Caco-2 (cell line): Measurements from ENCODE around the gene SVIL. TPM values are rescaled to one million over a fixed set of nuclear protein-coding genes. Genes with fewer than 3 reads are reported as not detected.

Source experiments
- BruUV-seq: library from RNA; stranded (reverse); fragments of 400-500 nt; replicated peaks from 2 replicates; lab custom pipeline; 2021; lab: Mats Ljungman, UMichigan
- CTCF ChIA-PET: fragments of 300-600 bp; sonication (Branson Sonifier 250); formaldehyde crosslinking; loops from one replicate; lab custom pipeline; 2022; ENCODE audit warnings: antibody characterized with exemption; lab: Charles Lee
- POLR2A ChIA-PET: fragments of 300-600 bp; sonication (Branson Sonifier 250); formaldehyde crosslinking; loops from one replicate; lab custom pipeline; 2022; ENCODE audit warnings: antibody characterized with exemption; lab: Charles Lee
- DNase-seq, 2 experiments: peaks; one replicate each; pipeline versions ENCODE4 v3.0.0 to v3.0.0-alpha.2; 2020 to 2022
- H3K27me3 ChIP-seq: replicated peaks from 2 replicates; pipeline ENCODE4 v1.6.0; 2011; ENCODE audit warnings: low read length; ENCODE audit not compliant: control insufficient read depth, insufficient read depth
- H3K36me3 ChIP-seq: 2 replicates; pipeline ENCODE4 v1.5.1; 2011; ENCODE audit warnings: low read length; ENCODE audit not compliant: control insufficient read depth, insufficient read depth
- H3K4me1 ChIP-seq: fragments of 250-450 bp; sonication (Bioruptor Pico); 2 replicates; pipeline ENCODE4 v1.5.1; 2020; ENCODE audit warnings: mild to moderate bottlenecking
- H3K4me3 ChIP-seq: 2 replicates; pipeline ENCODE4 v1.5.1; 2011; ENCODE audit warnings: low read depth, mild to moderate bottlenecking, control low read depth, low read length
- H3K9me3 ChIP-seq: fragments of 250-450 bp; sonication (Bioruptor Pico); 2 replicates; pipeline ENCODE4 v1.5.1; 2020; ENCODE audit warnings: mild to moderate bottlenecking, moderate library complexity
- H3K27ac Mint-ChIP-seq: one replicate; pipeline ENCODE4 v1.8.0; 2022; ENCODE audit warnings: mixed read lengths; ENCODE audit not compliant: unreplicated experiment
- H3K27me3 Mint-ChIP-seq: one replicate; pipeline ENCODE4 v1.8.0; 2022; ENCODE audit warnings: mixed read lengths; ENCODE audit not compliant: insufficient read depth, unreplicated experiment
- H3K36me3 Mint-ChIP-seq: one replicate; pipeline ENCODE4 v1.8.0; 2022; ENCODE audit warnings: mild to moderate bottlenecking, mixed read lengths; ENCODE audit not compliant: insufficient read depth, unreplicated experiment
- H3K4me1 Mint-ChIP-seq: one replicate; pipeline ENCODE4 v1.8.0; 2022; ENCODE audit warnings: low read depth, mixed read lengths; ENCODE audit not compliant: unreplicated experiment
- H3K4me3 Mint-ChIP-seq: one replicate; pipeline ENCODE4 v1.8.0; 2022; ENCODE audit warnings: mild to moderate bottlenecking, moderate library complexity, mixed read lengths; ENCODE audit not compliant: unreplicated experiment
- H3K9me3 Mint-ChIP-seq: one replicate; pipeline ENCODE4 v1.8.0; 2022; ENCODE audit warnings: mixed read lengths; ENCODE audit not compliant: unreplicated experiment
- CTCF ChIP-seq, 2 experiments: fragments of 200-600 bp in 1 of 2; IDR thresholded peaks; 1 replicate in 1 of 2; 2 replicates in 1 of 2; pipeline versions ENCODE4 v1.5.1 to v1.8.0; 2011 to 2022; ENCODE audit warnings: antibody characterized with exemption in 1 of 2, control low read depth in 1 of 2, inconsistent platforms in 1 of 2, low read depth in 1 of 2, low read length in 1 of 2, mild to moderate bottlenecking in 1 of 2, moderate library complexity in 1 of 2; ENCODE audit not compliant: insufficient read depth in 1 of 2, severe bottlenecking in 1 of 2, unreplicated experiment in 1 of 2
- intact Hi-C: fragments of 100-400 bp; cut with micrococcal nuclease; formaldehyde crosslinking; loops from one replicate; pipeline ENCODE4 v1.10.0; 2022; ENCODE audit not compliant: unreplicated experiment
- total RNA-seq: library from RNA; stranded (reverse); gene quantifications from 2 replicates; pipeline ENCODE4 v1.2.3, GENCODE V29; 2022

Gene SVIL
- total RNA-seq, 1 experiment from 2014 or later: 54.4 TPM

- H3K27ac Mint-ChIP-seq: no peak overlapping the region
- H3K4me1 Mint-ChIP-seq: no peaks in the 10 kb centered on the region
- H3K9me3 ChIP-seq: no peaks in the 10 kb centered on the region
- no peak for DNase-seq
- TF ChIP-seq CTCF (IDR thresholded peaks at IDR 0.05; ENCODE audit: insufficient read depth in 1 of 2, low read depth in 1 of 2, low read length in 1 of 2, severe bottlenecking in 1 of 2, unreplicated experiment in 1 of 2): no peak
- H3K27me3 Mint-ChIP-seq: no peaks in the 10 kb centered on the region
- H3K27me3 ChIP-seq: no peaks in the 10 kb centered on the region
- intact Hi-C loops: no loop called here
- H3K36me3 ChIP-seq: no peaks in the 10 kb centered on the region
- H3K4me3 Mint-ChIP-seq: no peak overlapping the region
- ChIA-PET CTCF (no interaction called here), POLR2A (no interaction called here)
- H3K9me3 Mint-ChIP-seq: no peaks in the 10 kb centered on the region
- no TSS peak for BruUV-seq
- H3K4me3 ChIP-seq: no peak overlapping the region
- peaks cover 45% of the 10 kb centered on the region for H3K36me3 Mint-ChIP-seq
- H3K4me1 ChIP-seq: no peaks in the 10 kb centered on the region
Measured at GRCh38 chr10:29546773-29547313, 87.9 kb downstream of the SVIL start.

DNA sequence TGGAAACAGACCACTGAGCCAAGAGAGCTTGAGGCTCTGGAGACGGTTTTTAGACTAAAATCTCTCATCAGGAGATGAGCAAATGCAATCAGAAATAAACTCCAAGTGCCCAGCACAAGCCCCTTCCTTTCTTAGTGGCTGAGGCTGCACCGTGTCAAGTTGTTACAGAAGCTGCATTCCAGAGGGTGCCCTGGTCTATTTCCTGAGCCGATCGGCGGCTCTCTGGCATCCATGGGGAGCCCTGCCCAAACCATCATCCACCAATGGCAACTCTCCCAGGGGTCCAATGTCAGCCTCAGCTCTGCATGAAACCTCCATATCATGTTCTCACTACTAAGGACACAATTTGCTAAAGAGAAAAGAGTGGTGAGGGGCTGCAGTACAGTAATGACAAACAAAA lies 89.6 kb downstream of the SVIL start:
- ChIA-PET POLR2A (no interaction called here), CTCF (no interaction called here)
- Mint-ChIP-seq H3K27me3 (no peaks in the 10 kb centered on the region), H3K4me1 (peaks cover under 1% of the 10 kb centered on the region), H3K27ac (no peak overlapping the region), H3K4me3 (no peak overlapping the region), H3K36me3 (peaks cover 28% of the 10 kb centered on the region), H3K9me3 (no peaks in the 10 kb centered on the region)
- TF ChIP-seq CTCF (IDR thresholded peaks at IDR 0.05; ENCODE audit: insufficient read depth in 1 of 2, low read depth in 1 of 2, low read length in 1 of 2, severe bottlenecking in 1 of 2, unreplicated experiment in 1 of 2): no peak
- no peaks in the 10 kb centered on the region for H3K9me3 ChIP-seq
- H3K27me3 ChIP-seq: no peaks in the 10 kb centered on the region
- intact Hi-C loops: no loop called here
- DNase-seq: no peak
- no peaks in the 10 kb centered on the region for H3K36me3 ChIP-seq
- no peak overlapping the region for H3K4me3 ChIP-seq
- no TSS peak for BruUV-seq
- H3K4me1 ChIP-seq: no peaks in the 10 kb centered on the region

DNA sequence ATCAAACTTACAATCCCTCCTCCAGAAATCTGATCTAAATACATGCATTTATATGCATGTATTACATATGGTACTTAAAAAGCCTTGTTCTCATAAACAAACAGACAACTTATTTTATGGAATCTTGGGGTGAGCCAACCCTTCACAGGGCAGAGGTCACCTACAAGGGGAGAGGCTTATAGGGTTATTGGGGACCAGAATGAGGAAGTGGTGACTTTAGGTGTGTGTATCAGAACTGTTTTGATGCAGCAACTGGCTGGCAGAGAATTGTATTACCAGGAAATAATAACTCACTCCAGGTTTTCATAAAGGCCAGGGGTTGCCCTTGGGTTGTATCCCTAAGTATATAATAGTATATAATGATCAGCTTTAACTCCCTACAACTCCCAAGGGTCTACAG lies 91.1 kb downstream of the SVIL start:
- Mint-ChIP-seq H3K36me3 (peaks cover 21% of the 10 kb centered on the region), H3K27me3 (no peaks in the 10 kb centered on the region), H3K4me3 (no peak overlapping the region), H3K4me1 (peaks cover 7% of the 10 kb centered on the region), H3K27ac (no peak overlapping the region), H3K9me3 (no peaks in the 10 kb centered on the region)
- no peak overlapping the region for H3K4me3 ChIP-seq
- TF ChIP-seq CTCF (IDR thresholded peaks at IDR 0.05; ENCODE audit: insufficient read depth in 1 of 2, low read depth in 1 of 2, low read length in 1 of 2, severe bottlenecking in 1 of 2, unreplicated experiment in 1 of 2): no peak
- H3K9me3 ChIP-seq: no peaks in the 10 kb centered on the region
- no TSS peak for BruUV-seq
- no peaks in the 10 kb centered on the region for H3K27me3 ChIP-seq
- no peaks in the 10 kb centered on the region for H3K36me3 ChIP-seq
- intact Hi-C loops: no loop called here
- no peaks in the 10 kb centered on the region for H3K4me1 ChIP-seq
- no peak for DNase-seq
- ChIA-PET CTCF (no interaction called here), POLR2A (no interaction called here)
